Ectodermal cell (in vitro differentiated cells): Measurements from ENCODE around the gene C22orf31.

ENCODE experiments used
- H3K27ac ChIP-seq: 2 replicates; pipeline ENCODE4 v1.7.0; 2013; ENCODE audit warnings: mild to moderate bottlenecking, low read depth, low read length; ENCODE audit not compliant: insufficient read depth, poor library complexity, severe bottlenecking
- H3K27me3 ChIP-seq: 2 replicates; pipeline ENCODE4 v1.7.0; 2013; ENCODE audit warnings: mild to moderate bottlenecking, low read length; ENCODE audit not compliant: insufficient read depth, control insufficient read depth, poor library complexity, severe bottlenecking
- H3K36me3 ChIP-seq: one replicate; pipeline ENCODE4 v1.7.0; 2013; ENCODE audit warnings: low read length; ENCODE audit not compliant: control insufficient read depth, insufficient read depth
- H3K4me1 ChIP-seq: one replicate; pipeline ENCODE4 v1.7.0; 2013; ENCODE audit warnings: low read length; ENCODE audit not compliant: control insufficient read depth, insufficient read depth
- H3K4me3 ChIP-seq: 2 replicates; pipeline ENCODE4 v1.7.0; 2013; ENCODE audit warnings: low read depth, low read length, control low read depth; ENCODE audit not compliant: insufficient read depth
- H3K9me3 ChIP-seq: 2 replicates; pipeline ENCODE4 v1.7.0; 2013; ENCODE audit warnings: mild to moderate bottlenecking, low read length, moderate library complexity; ENCODE audit not compliant: control insufficient read depth
- WGBS, 2 experiments: methylation state at CpG; one replicate each; pipeline ENCODE4 v1.1.7; 2013; ENCODE audit warnings: missing lambda C conversion rate in 2 of 2; 5-methylcytosine and 5-hydroxymethylcytosine counted together

The C22orf31 gene

GRCh38 chr22:29056472-29056871 is 5.2 kb downstream of the C22orf31 start:
- Histone ChIP-seq H3K9me3 (no peaks in the 10 kb centered on the region), H3K27ac (no peak overlapping the region), H3K27me3 (no peaks in the 10 kb centered on the region), H3K36me3 (no peaks in the 10 kb centered on the region), H3K4me3 (no peak overlapping the region), H3K4me1 (peaks cover 16% of the 10 kb centered on the region)
- WGBS, 2 experiments = 93 to 99% methylated on average over 3 of the region's 3 CpGs

DNA sequence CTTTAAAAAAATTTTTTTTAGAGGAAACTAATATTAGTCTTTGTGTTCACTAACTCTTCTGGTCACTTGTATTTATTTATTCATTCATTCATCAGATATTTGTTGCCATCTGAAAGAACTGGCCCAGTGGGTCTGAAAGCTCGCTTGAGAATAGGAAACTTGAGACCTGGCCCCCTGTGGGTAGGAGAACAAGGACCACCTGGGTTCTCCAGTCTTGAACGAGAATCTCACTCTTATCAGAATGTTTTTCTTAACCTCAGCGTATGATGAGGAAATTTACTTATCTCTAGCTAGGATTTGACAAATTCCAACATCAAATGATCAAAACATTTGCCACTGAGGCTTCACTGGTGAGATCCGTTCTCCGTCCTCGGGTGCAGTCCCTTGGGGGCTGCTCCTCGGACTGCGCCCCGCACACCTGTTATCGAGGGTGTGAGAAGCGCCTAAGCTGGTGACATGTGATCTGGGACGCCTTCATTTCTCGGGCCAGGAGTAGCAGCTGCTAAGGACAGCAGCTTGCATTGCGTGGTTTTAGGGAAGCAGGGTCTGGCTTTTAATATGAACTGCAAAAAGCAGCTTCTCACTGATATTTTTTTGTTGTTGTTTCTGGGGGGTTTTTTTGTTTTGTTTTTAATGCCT is 6.3 kb downstream of the C22orf31 start:
- no peak overlapping the region for H3K4me3 ChIP-seq
- peak overlapping the region; percentile 16 for H3K27ac ChIP-seq
- 48 to 58% methylated on average over 14 of the region's 14 CpGs for WGBS, 2 experiments
- no peaks in the 10 kb centered on the region for H3K9me3 ChIP-seq
- H3K36me3 ChIP-seq = peaks cover 5% of the 10 kb centered on the region
- H3K27me3 ChIP-seq = no peaks in the 10 kb centered on the region
- peaks cover 16% of the 10 kb centered on the region for H3K4me1 ChIP-seq

DNA sequence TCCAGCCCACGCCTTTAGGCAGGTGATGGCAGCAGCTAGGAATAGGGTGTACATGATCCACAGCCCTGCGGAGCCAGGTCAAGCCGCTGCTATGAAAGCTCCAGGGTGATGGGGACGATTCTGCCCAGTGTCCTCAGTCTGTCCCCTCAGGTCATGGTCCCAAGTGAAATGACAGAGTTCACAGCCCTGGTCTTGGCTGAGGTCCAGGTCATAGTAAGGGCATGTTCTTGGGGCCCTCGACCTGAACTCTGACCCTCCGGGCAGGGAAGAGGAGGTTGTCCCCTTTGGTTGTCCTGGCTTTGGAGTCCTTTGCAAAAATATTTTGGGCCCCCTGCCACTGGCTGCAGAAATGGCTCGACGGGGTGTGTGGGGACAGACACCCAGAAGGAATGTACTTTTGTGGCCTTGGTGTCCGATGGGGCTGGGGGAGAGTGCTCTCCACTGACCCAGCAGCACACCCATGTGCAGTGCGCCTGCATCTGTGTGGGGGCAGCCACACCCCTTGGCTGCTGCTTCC is 7.3 kb downstream of the C22orf31 start:
- 87 to 92% methylated on average over 10 of the region's 10 CpGs for WGBS, 2 experiments
- Histone ChIP-seq H3K9me3 (no peaks in the 10 kb centered on the region), H3K27ac (no peak overlapping the region), H3K27me3 (no peaks in the 10 kb centered on the region), H3K4me3 (no peak overlapping the region), H3K36me3 (peaks cover 15% of the 10 kb centered on the region), H3K4me1 (peaks cover 16% of the 10 kb centered on the region)

GRCh38 chr22:29053048-29053702 is 8.5 kb downstream of the C22orf31 start:
- WGBS, 2 experiments = 85 to 90% methylated on average over 8 of the region's 8 CpGs
- Histone ChIP-seq H3K9me3 (no peaks in the 10 kb centered on the region), H3K4me1 (peaks cover 16% of the 10 kb centered on the region), H3K4me3 (no peak overlapping the region), H3K27me3 (no peaks in the 10 kb centered on the region), H3K36me3 (peaks cover 26% of the 10 kb centered on the region), H3K27ac (no peak overlapping the region)

- Histone ChIP-seq H3K9me3 (no peaks in the 10 kb centered on the region), H3K27me3 (no peaks in the 10 kb centered on the region), H3K4me3 (no peak overlapping the region), H3K27ac (no peak overlapping the region), H3K4me1 (peaks cover 13% of the 10 kb centered on the region), H3K36me3 (peaks cover 48% of the 10 kb centered on the region)
- 96 to 97% methylated on average over 24 of the region's 24 CpGs for WGBS, 2 experiments
Measured at GRCh38 chr22:29050457-29050856, 11.2 kb downstream of the C22orf31 start.

DNA sequence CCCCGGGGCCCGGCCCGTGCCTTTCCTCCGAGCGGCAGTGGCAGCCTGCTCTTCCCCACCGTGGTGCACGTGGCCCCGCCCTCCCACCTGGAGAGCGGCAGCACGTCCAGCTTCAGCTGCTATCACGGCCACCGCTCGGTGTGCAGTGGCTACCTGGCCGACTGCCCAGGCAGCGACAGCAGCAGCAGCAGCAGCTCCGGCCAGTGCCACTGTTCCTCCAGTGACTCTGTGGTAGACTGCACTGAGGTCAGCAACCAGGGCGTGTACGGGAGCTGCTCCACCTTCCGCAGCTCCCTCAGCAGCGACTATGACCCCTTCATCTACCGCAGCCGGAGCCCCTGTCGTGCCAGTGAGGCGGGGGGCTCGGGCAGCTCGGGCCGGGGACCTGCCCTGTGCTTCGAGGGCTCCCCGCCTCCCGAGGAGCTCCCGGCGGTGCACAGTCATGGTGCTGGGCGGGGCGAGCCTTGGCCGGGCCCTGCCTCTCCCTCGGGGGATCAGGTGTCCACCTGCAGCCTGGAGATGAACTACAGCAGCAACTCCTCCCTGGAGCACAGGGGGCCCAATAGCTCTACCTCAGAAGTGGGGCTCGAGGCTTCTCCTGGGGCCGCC is 11.9 kb downstream of the C22orf31 start:
- no peaks in the 10 kb centered on the region for H3K9me3 ChIP-seq
- WGBS, 2 experiments = 93 to 94% methylated on average over 38 of the region's 38 CpGs
- H3K27ac ChIP-seq = no peak overlapping the region
- H3K27me3 ChIP-seq = no peaks in the 10 kb centered on the region
- peaks cover 51% of the 10 kb centered on the region for H3K36me3 ChIP-seq
- peaks cover 7% of the 10 kb centered on the region for H3K4me1 ChIP-seq
- no peak overlapping the region for H3K4me3 ChIP-seq

- H3K27me3 ChIP-seq = no peaks in the 10 kb centered on the region
- H3K27ac ChIP-seq = no peak overlapping the region
- H3K9me3 ChIP-seq = no peaks in the 10 kb centered on the region
- 96% methylated on average over 31 of the region's 31 CpGs for WGBS, 2 experiments
- H3K4me1 ChIP-seq = no peaks in the 10 kb centered on the region
- peaks cover 58% of the 10 kb centered on the region for H3K36me3 ChIP-seq
- no peak overlapping the region for H3K4me3 ChIP-seq
Measured at GRCh38 chr22:29048822-29049654, 12.6 kb downstream of the C22orf31 start.

- Histone ChIP-seq H3K27ac (no peak overlapping the region), H3K4me1 (peaks cover 6% of the 10 kb centered on the region)
- WGBS, 2 experiments = 94 to 95% methylated on average over 13 of the region's 13 CpGs
Measured at GRCh38 chr22:29044657-29045176, 16.9 kb downstream of the C22orf31 start.

DNA sequence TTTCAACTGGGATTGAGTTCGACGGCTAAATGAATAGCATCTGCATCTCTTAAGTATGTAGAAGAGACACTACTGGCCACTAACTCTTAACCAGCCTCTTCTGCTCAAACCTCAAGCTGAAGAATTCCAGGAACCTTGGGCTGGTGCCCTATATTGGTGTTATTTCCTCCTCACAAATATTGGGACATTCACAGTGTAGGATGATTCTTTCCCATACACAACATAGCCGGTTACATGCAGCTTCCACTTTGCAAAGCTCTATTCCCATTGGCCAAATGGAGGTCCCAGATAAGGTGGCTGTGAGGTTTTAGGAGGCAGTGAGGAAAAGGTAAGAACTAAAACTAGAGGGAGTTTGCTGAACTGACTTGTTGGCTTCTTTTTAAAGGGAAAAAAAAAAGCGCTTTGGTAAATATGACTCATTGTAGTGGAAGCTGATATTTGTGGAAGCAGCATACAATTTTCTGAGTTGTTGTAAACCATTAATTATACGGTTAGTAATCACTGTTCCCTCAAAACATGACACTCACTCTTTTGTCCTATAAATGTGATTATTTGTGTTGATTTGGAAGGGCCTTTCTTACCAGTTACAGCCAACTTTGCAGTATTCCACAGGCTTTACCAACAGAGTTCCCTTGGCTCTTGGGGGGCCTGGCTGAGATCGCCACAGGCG is 17.6 kb downstream of the C22orf31 start:
- Histone ChIP-seq H3K27ac (no peak overlapping the region), H3K4me3 (no peak overlapping the region), H3K36me3 (peaks cover 46% of the 10 kb centered on the region), H3K4me1 (peaks cover 6% of the 10 kb centered on the region), H3K9me3 (no peaks in the 10 kb centered on the region), H3K27me3 (no peaks in the 10 kb centered on the region)
- 94 to 95% methylated on average over 6 of the region's 7 CpGs for WGBS, 2 experiments

More at GRCh38 chr22:29044657-29045176, 16.9 kb downstream of the C22orf31 start:
- no peaks in the 10 kb centered on the region for H3K9me3 ChIP-seq
- no peak overlapping the region for H3K4me3 ChIP-seq
- peaks cover 53% of the 10 kb centered on the region for H3K36me3 ChIP-seq
- no peaks in the 10 kb centered on the region for H3K27me3 ChIP-seq
